Prostate gland (tissue), 2 donors: ENCODE measurements around the gene ATF1.

Source experiments
- CTCF ChIP-seq, 4 experiments: fragments of 200-600 bp in 2 of 4; fragments of 450-650 bp in 2 of 4; sonication (generic) in 2 of 4; IDR thresholded peaks; 1 replicate in 3 of 4; 2 replicates in 1 of 4; pipeline ENCODE4 v1.5.1; 2016 to 2019; ENCODE audit warnings: antibody characterized with exemption in 4 of 4, mild to moderate bottlenecking in 2 of 4, moderate library complexity in 2 of 4
- POLR2AphosphoS5 ChIP-seq: sonication (generic); formaldehyde crosslinking; IDR thresholded peaks from one replicate; pipeline ENCODE4 v1.6.1; 2017; ENCODE audit warnings: antibody characterized with exemption

GRCh38 chr12:50728417-50728816 is 35.5 kb upstream of the ATF1 start:
- TF ChIP-seq CTCF (IDR thresholded peaks at IDR 0.05) (no peak), POLR2AphosphoS5 (no peak)
